H1 (cell line): Measurements from ENCODE around the gene KRTAP5-1.
"Not testable (repeated sequence)": the region's sequence is repeated elsewhere in the genome, so short reads cannot be mapped to it uniquely, and the experiment has no call there.

ENCODE experiments used
- CREB1 ChIP-seq: IDR thresholded peaks from 2 replicates; pipeline ENCODE4 v1.6.1; 2012; ENCODE audit warnings: inconsistent platforms
- EZH2 ChIP-seq: fragments of 200-600 bp; sonication (generic); IDR thresholded peaks from 2 replicates; pipeline ENCODE4 v1.7.1; 2012; ENCODE audit warnings: low read depth, mild to moderate bottlenecking, moderate library complexity, low read length, inconsistent platforms; ENCODE audit not compliant: severe bottlenecking
- FOSL1 ChIP-seq: IDR thresholded peaks from 2 replicates; pipeline ENCODE4 v1.6.1; 2011; ENCODE audit warnings: mild to moderate bottlenecking, low read depth, low read length, moderate library complexity; ENCODE audit not compliant: insufficient read depth
- MAFK ChIP-seq: IDR thresholded peaks from 2 replicates; pipeline ENCODE4 v1.6.1; 2012; ENCODE audit warnings: low read depth, mild to moderate bottlenecking, improper control_type of control experiment, low read length
- POLR2A ChIP-seq, 2 experiments: IDR thresholded peaks; 1 replicate in 1 of 2; 2 replicates in 1 of 2; pipeline ENCODE4 v1.6.1; 2011; ENCODE audit warnings: low read depth in 2 of 2, low read length in 2 of 2, mild to moderate bottlenecking in 2 of 2; ENCODE audit errors: control extremely low read depth in 1 of 2
- POLR2AphosphoS5 ChIP-seq: IDR thresholded peaks from 2 replicates; pipeline ENCODE4 v1.6.1; 2011; ENCODE audit warnings: low read depth, low read length
- RFX5 ChIP-seq: IDR thresholded peaks from 2 replicates; pipeline ENCODE4 v1.6.1; 2011; ENCODE audit warnings: low read depth, low read length, improper control_type of control experiment, borderline replicate concordance
- SIX5 ChIP-seq: IDR thresholded peaks from 2 replicates; pipeline ENCODE4 v1.6.1; 2011; ENCODE audit warnings: mild to moderate bottlenecking, low read depth, low read length
- SP1 ChIP-seq: IDR thresholded peaks from 2 replicates; pipeline ENCODE4 v1.6.1; 2011; ENCODE audit warnings: low read depth, low read length
- SUZ12 ChIP-seq: fragments of 200-600 bp; sonication (generic); IDR thresholded peaks from 2 replicates; pipeline ENCODE4 v1.6.1; 2012; ENCODE audit warnings: mild to moderate bottlenecking, inconsistent platforms, low read length, moderate library complexity, mixed read lengths
- TF ChIP-seq, protein P1 (sequence below): IDR thresholded peaks from 2 replicates; pipeline ENCODE4 v1.6.1; 2012; ENCODE audit warnings: low read length, inconsistent platforms
- TF ChIP-seq, protein P2 (sequence below), 3 experiments: IDR thresholded peaks; 1 replicate in 2 of 3; 2 replicates in 1 of 3; pipeline versions ENCODE4 v1.5.1 to v1.6.1; 2011; ENCODE audit warnings: low read length in 3 of 3, mild to moderate bottlenecking in 3 of 3, inconsistent platforms in 2 of 3, low read depth in 1 of 3, moderate library complexity in 1 of 3; ENCODE audit not compliant: insufficient read depth in 1 of 3; ENCODE audit errors: control extremely low read depth in 1 of 3

DNA sequence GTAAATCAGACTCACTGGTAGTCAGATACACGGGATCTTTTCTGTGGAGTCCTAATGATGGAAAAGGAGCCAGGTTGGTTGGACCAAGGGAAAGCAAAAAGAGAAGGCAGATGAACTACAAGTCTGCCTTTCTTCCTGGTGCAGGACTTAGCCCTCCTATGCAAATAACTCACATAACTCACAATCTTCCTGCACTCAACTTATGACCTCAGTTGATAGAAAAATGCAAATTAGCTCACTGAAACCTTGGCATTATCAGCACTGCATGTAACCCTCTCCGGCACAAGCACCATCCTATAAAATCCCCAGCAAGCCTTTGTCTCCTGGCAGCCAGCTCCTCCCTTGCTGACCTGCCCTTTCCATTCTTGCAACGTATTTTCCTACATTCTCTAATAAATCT, 16.6 kb upstream of the KRTAP5-1 start:
- TF ChIP-seq EZH2; POLR2A (IDR thresholded peaks at IDR 0.05; ENCODE audit: control extremely low read depth in 1 of 2, low read depth in 2 of 2, low read length in 2 of 2); SIX5; SUZ12; FOSL1; RFX5; CREB1; POLR2AphosphoS5; SP1; MAFK: not testable (repeated sequence)
- TF ChIP-seq, protein P1, sequence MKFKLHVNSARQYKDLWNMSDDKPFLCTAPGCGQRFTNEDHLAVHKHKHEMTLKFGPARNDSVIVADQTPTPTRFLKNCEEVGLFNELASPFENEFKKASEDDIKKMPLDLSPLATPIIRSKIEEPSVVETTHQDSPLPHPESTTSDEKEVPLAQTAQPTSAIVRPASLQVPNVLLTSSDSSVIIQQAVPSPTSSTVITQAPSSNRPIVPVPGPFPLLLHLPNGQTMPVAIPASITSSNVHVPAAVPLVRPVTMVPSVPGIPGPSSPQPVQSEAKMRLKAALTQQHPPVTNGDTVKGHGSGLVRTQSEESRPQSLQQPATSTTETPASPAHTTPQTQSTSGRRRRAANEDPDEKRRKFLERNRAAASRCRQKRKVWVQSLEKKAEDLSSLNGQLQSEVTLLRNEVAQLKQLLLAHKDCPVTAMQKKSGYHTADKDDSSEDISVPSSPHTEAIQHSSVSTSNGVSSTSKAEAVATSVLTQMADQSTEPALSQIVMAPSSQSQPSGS = not testable (repeated sequence)
- TF ChIP-seq, protein P2, sequence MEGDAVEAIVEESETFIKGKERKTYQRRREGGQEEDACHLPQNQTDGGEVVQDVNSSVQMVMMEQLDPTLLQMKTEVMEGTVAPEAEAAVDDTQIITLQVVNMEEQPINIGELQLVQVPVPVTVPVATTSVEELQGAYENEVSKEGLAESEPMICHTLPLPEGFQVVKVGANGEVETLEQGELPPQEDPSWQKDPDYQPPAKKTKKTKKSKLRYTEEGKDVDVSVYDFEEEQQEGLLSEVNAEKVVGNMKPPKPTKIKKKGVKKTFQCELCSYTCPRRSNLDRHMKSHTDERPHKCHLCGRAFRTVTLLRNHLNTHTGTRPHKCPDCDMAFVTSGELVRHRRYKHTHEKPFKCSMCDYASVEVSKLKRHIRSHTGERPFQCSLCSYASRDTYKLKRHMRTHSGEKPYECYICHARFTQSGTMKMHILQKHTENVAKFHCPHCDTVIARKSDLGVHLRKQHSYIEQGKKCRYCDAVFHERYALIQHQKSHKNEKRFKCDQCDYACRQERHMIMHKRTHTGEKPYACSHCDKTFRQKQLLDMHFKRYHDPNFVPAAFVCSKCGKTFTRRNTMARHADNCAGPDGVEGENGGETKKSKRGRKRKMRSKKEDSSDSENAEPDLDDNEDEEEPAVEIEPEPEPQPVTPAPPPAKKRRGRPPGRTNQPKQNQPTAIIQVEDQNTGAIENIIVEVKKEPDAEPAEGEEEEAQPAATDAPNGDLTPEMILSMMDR (IDR thresholded peaks at IDR 0.05; ENCODE audit: control extremely low read depth in 1 of 3, insufficient read depth in 1 of 3, low read depth in 1 of 3, low read length in 3 of 3) = not testable (repeated sequence)
